GM23338 (cell line): Measurements from ENCODE around the gene HK1. TPM values are rescaled to one million over a fixed set of nuclear protein-coding genes. Genes with fewer than 3 reads are reported as not detected.
A peak's percentile ranks its signal among the peaks of the same experiment; 100 is the strongest.

ENCODE experiments used
- ATAC-seq: fragments of 200-7000 bp; cut with Tn5 transposase; 3 replicates; pipeline ENCODE4 v1.9.1; 2020
- DNase-seq: peaks from one replicate; pipeline ENCODE4 v3.0.0-alpha.2; 2015; ENCODE audit warnings: low spot score
- H2AFZ ChIP-seq: fragments of 200-600 bp; sonication (generic); 2 replicates; pipeline ENCODE4 v1.8.0; 2016; ENCODE audit warnings: antibody characterized with exemption, mild to moderate bottlenecking, moderate library complexity
- H3F3A ChIP-seq: fragments of 200-600 bp; sonication (generic); replicated peaks from 2 replicates; pipeline ENCODE4 v1.8.0; 2017; ENCODE audit warnings: antibody characterized with exemption, mixed run types, low read depth
- H3K27ac ChIP-seq: fragments of 200-600 bp; sonication (generic); 2 replicates; pipeline ENCODE4 v1.6.1; 2016; ENCODE audit warnings: low read depth
- H3K27me3 ChIP-seq: fragments of 200-600 bp; sonication (generic); 2 replicates; pipeline ENCODE4 v1.8.0; 2016; ENCODE audit warnings: mild to moderate bottlenecking, mixed run types, moderate library complexity; ENCODE audit not compliant: insufficient read depth
- H3K36me3 ChIP-seq: fragments of 200-600 bp; sonication (generic); 2 replicates; pipeline ENCODE4 v1.8.0; 2016; ENCODE audit warnings: mild to moderate bottlenecking; ENCODE audit not compliant: insufficient read depth
- H3K4me1 ChIP-seq: fragments of 200-600 bp; sonication (generic); 2 replicates; pipeline ENCODE4 v1.8.0; 2016; ENCODE audit warnings: mild to moderate bottlenecking, moderate library complexity; ENCODE audit not compliant: insufficient read depth
- H3K4me2 ChIP-seq: fragments of 200-600 bp; sonication (generic); 2 replicates; pipeline ENCODE4 v1.7.1; 2017; ENCODE audit warnings: mixed run types
- H3K4me3 ChIP-seq: fragments of 200-600 bp; sonication (generic); 2 replicates; pipeline ENCODE4 v1.6.1; 2016; ENCODE audit warnings: mixed run types
- H3K79me2 ChIP-seq: fragments of 200-600 bp; sonication (generic); replicated peaks from 2 replicates; pipeline ENCODE4 v1.8.0; 2017; ENCODE audit warnings: mild to moderate bottlenecking; ENCODE audit not compliant: insufficient read depth
- H3K9me2 ChIP-seq: fragments of 200-600 bp; sonication (generic); 2 replicates; pipeline ENCODE4 v1.8.0; 2017; ENCODE audit not compliant: insufficient read depth
- H4K20me1 ChIP-seq: fragments of 200-600 bp; sonication (generic); replicated peaks from 2 replicates; pipeline ENCODE4 v1.8.0; 2017; ENCODE audit warnings: mild to moderate bottlenecking; ENCODE audit not compliant: insufficient read depth
- H3K27ac Mint-ChIP-seq: 2 replicates; pipeline ENCODE4 v1.8.0; 2020; ENCODE audit warnings: inconsistent platforms, mild to moderate bottlenecking, moderate library complexity, mixed read lengths
- H3K27me3 Mint-ChIP-seq: 3 replicates; pipeline ENCODE4 v1.8.0; 2022; ENCODE audit warnings: low read depth, mild to moderate bottlenecking, moderate library complexity, mixed read lengths, inconsistent platforms; ENCODE audit not compliant: insufficient read depth, poor library complexity
- H3K36me3 Mint-ChIP-seq: 3 replicates; pipeline ENCODE4 v1.8.0; 2021; ENCODE audit warnings: low read depth, mild to moderate bottlenecking, inconsistent platforms, moderate library complexity, mixed read lengths
- H3K4me1 Mint-ChIP-seq: 3 replicates; pipeline ENCODE4 v1.8.0; 2020; ENCODE audit warnings: mild to moderate bottlenecking, inconsistent platforms, mixed read lengths
- H3K4me3 Mint-ChIP-seq: 3 replicates; pipeline ENCODE4 v1.8.0; 2021; ENCODE audit warnings: moderate library complexity, mild to moderate bottlenecking, inconsistent platforms, mixed read lengths
- H3K9me3 Mint-ChIP-seq: 3 replicates; pipeline ENCODE4 v1.8.0; 2020; ENCODE audit warnings: moderate library complexity, mild to moderate bottlenecking, inconsistent platforms, mixed read lengths
- CREB1 ChIP-seq: fragments of 250-450 bp; sonication (Bioruptor Pico); IDR thresholded peaks from 2 replicates; pipeline ENCODE4 v1.5.0; 2020; ENCODE audit warnings: low read depth, mild to moderate bottlenecking, moderate library complexity
- EZH2 ChIP-seq: fragments of 200-600 bp; sonication (generic); IDR thresholded peaks from one replicate; pipeline ENCODE4 v1.8.0; 2017; ENCODE audit warnings: antibody characterized with exemption, mild to moderate bottlenecking, low read depth; ENCODE audit not compliant: unreplicated experiment
- EZH2phosphoT487 ChIP-seq: fragments of 200-600 bp; sonication (generic); IDR thresholded peaks from one replicate; pipeline ENCODE4 v1.8.1; 2018; ENCODE audit warnings: antibody characterized with exemption; ENCODE audit not compliant: unreplicated experiment
- JUNB ChIP-seq: IDR thresholded peaks from one replicate; pipeline ENCODE4 v1.6.1; 2016; ENCODE audit warnings: antibody characterized with exemption; ENCODE audit not compliant: unreplicated experiment
- NANOG ChIP-seq: IDR thresholded peaks from 2 replicates; pipeline ENCODE4 v1.6.1; 2016; ENCODE audit warnings: antibody characterized with exemption, borderline replicate concordance
- STAT1 ChIP-seq: IDR thresholded peaks from one replicate; pipeline ENCODE4 v1.6.1; 2016; ENCODE audit warnings: antibody characterized with exemption; ENCODE audit not compliant: unreplicated experiment
- ZNF462 ChIP-seq: fragments of 250-450 bp; sonication (Bioruptor Pico); IDR thresholded peaks from 2 replicates; pipeline ENCODE4 v1.5.0; 2020; ENCODE audit warnings: mild to moderate bottlenecking, moderate library complexity
- polyA plus RNA-seq: library from polyadenylated mRNA; unstranded; fragments of >200 nt; fragmentation: Nextera tagmentation; extraction: Ambion mirVana; gene quantifications from 2 replicates; pipeline ENCODE4 v1.2.1, GENCODE V29; 2016
- total RNA-seq: library from RNA; depleted of rRNA; stranded (reverse); fragments of >200 nt; shearing (Covaris generic); gene quantifications from 2 replicates; pipeline ENCODE4 v1.2.3, GENCODE V29; 2014

HK1 gene
- total and polyA plus RNA-seq, 2 experiments from 2014 or later, result 76.6 to 229 TPM

- TF ChIP-seq ZNF462 (CRISPR knock-in tag), result no peak
Measured at GRCh38 chr10:69247313-69247710, 31.0 kb upstream of the HK1 start (continued).

- H3K27me3 Mint-ChIP-seq, result peaks cover 1% of the 10 kb centered on the region
- no peaks in the 10 kb centered on the region for H3K36me3 Mint-ChIP-seq
- no peak overlapping the region for H3K4me3 Mint-ChIP-seq
- Histone ChIP-seq H3K27me3 (no peaks in the 10 kb centered on the region), H3K4me3 (no peak overlapping the region), H2AFZ (peak overlapping the region; percentile 74), H3K4me2 (no peak overlapping the region), H3F3A (no peaks in the 10 kb centered on the region), H3K27ac (no peak overlapping the region), H3K4me1 (no peaks in the 10 kb centered on the region), H4K20me1 (no peaks in the 10 kb centered on the region), H3K36me3 (no peaks in the 10 kb centered on the region), H3K79me2 (no peaks in the 10 kb centered on the region), H3K9me2 (no peaks in the 10 kb centered on the region)
- DNase-seq (no peak), ATAC-seq (peak; percentile 26; the same call in 1 of the 3 replicates)
- H3K4me1 Mint-ChIP-seq, result no peaks in the 10 kb centered on the region
- no peaks in the 10 kb centered on the region for H3K9me3 Mint-ChIP-seq
- no peak overlapping the region for H3K27ac Mint-ChIP-seq
- TF ChIP-seq NANOG, result no peak
- TF ChIP-seq ZNF462 (CRISPR knock-in tag), result no peak
- TF ChIP-seq STAT1, result no peak
- TF ChIP-seq JUNB, result no peak
- no peak for TF ChIP-seq CREB1 (CRISPR knock-in tag)
- no peak for TF ChIP-seq EZH2
- TF ChIP-seq EZH2phosphoT487, result no peak
Measured at GRCh38 chr10:69248117-69248730, 30.1 kb upstream of the HK1 start.
